Measurements from ENCODE around the gene SSBP3.

- TF ChIP-seq, protein P1, sequence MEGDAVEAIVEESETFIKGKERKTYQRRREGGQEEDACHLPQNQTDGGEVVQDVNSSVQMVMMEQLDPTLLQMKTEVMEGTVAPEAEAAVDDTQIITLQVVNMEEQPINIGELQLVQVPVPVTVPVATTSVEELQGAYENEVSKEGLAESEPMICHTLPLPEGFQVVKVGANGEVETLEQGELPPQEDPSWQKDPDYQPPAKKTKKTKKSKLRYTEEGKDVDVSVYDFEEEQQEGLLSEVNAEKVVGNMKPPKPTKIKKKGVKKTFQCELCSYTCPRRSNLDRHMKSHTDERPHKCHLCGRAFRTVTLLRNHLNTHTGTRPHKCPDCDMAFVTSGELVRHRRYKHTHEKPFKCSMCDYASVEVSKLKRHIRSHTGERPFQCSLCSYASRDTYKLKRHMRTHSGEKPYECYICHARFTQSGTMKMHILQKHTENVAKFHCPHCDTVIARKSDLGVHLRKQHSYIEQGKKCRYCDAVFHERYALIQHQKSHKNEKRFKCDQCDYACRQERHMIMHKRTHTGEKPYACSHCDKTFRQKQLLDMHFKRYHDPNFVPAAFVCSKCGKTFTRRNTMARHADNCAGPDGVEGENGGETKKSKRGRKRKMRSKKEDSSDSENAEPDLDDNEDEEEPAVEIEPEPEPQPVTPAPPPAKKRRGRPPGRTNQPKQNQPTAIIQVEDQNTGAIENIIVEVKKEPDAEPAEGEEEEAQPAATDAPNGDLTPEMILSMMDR (IDR thresholded peaks at IDR 0.05; ENCODE audit: low read depth, low read length) = no peak
- no peak for TF ChIP-seq EZH2phosphoT487 (IDR thresholded peaks at IDR 0.05; ENCODE audit: low read depth)
These were observed 119.0 kb downstream of the SSBP3 start for GRCh38 chr1:54287176-54287650.
